Endothelial cell of umbilical vein (primary cell): Measurements from ENCODE around the gene ADAP1.

ENCODE experiments used
- CTCF ChIP-seq, 2 donors: IDR thresholded peaks; 1 replicate in 1 of 2; 2 replicates in 1 of 2; pipeline ENCODE4 v1.5.1; 2011; ENCODE audit warnings: low read length in 2 of 2, mild to moderate bottlenecking in 2 of 2, moderate library complexity in 2 of 2, control low read depth in 1 of 2, inconsistent platforms in 1 of 2, low read depth in 1 of 2; ENCODE audit not compliant: insufficient read depth in 1 of 2; ENCODE audit errors: extremely low read depth in 1 of 2
- EZH2 ChIP-seq: IDR thresholded peaks from 2 replicates; pipeline ENCODE4 v1.6.1; 2012; ENCODE audit warnings: borderline replicate concordance, low read depth, mild to moderate bottlenecking, moderate library complexity, low read length, inconsistent platforms; ENCODE audit not compliant: severe bottlenecking
- FOS ChIP-seq: IDR thresholded peaks from 2 replicates; pipeline ENCODE4 v1.6.1; 2011; ENCODE audit warnings: mild to moderate bottlenecking, low read length, moderate library complexity, borderline replicate concordance; ENCODE audit not compliant: insufficient read depth
- GATA2 ChIP-seq: IDR thresholded peaks from 2 replicates; pipeline ENCODE4 v1.7.0; 2011; ENCODE audit warnings: low read depth, mild to moderate bottlenecking, moderate library complexity, mixed read lengths, low read length; ENCODE audit not compliant: insufficient read length, insufficient read depth
- JUN ChIP-seq: IDR thresholded peaks from 2 replicates; pipeline ENCODE4 v1.6.1; 2011; ENCODE audit warnings: borderline replicate concordance, low read depth; ENCODE audit not compliant: insufficient read length, insufficient read depth
- MAX ChIP-seq: IDR thresholded peaks from 2 replicates; pipeline ENCODE4 v1.6.1; 2011; ENCODE audit not compliant: insufficient read depth, insufficient read length
- MYC ChIP-seq: IDR thresholded peaks from one replicate; pipeline ENCODE4 v1.6.1; 2011; ENCODE audit warnings: mild to moderate bottlenecking, low read depth, low read length
- POLR2A ChIP-seq: IDR thresholded peaks from 2 replicates; pipeline ENCODE4 v1.6.1; 2012; ENCODE audit warnings: low read depth, mild to moderate bottlenecking, control low read depth, low read length
- POLR2AphosphoS5 ChIP-seq: IDR thresholded peaks from 2 replicates; pipeline ENCODE4 v1.6.1; 2012; ENCODE audit warnings: low read depth, mild to moderate bottlenecking, control low read depth, low read length, moderate library complexity; ENCODE audit not compliant: insufficient read depth

DNA sequence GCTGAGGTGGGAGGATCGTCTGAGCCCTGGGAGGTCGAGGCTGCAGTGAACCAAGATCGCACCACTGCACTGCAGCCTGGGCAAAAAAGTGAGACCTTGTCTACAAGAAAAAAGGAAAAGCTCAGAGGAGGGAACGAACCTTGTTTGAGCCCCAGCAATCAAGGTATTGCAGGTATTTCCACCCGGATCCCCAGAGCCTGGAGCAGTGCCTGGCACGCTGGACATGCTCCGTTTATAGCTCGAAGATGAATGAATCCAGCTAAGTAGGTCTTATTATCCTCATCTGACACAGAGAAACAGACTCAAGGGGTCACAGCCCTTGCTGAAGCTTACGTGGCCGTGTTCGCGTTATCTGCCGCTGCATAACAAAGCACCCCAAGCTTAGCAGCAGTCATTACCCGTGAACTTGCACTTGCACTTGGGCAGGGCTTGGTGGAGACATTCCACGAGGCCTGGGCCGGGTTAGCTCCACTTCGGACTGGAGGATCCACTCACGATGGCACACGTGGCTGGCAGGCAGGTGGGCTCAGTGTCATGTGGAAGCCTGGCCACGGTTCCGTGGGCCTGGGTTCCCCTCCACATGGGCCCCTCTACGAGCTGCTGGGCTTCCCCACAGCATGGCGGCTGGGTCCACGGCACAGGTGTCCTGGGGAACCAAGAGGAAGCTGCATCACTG, 24.1 kb upstream of the ADAP1 start:
- TF ChIP-seq POLR2AphosphoS5 = no peak
- no peak for TF ChIP-seq EZH2
- no peak for TF ChIP-seq CTCF (IDR thresholded peaks at IDR 0.05; ENCODE audit: extremely low read depth in 1 of 2, insufficient read depth in 1 of 2, low read depth in 1 of 2, low read length in 2 of 2)
- TF ChIP-seq MAX = no peak
- TF ChIP-seq JUN = no peak
- no peak for TF ChIP-seq POLR2A
- no peak for TF ChIP-seq FOS
- no peak for TF ChIP-seq GATA2
- TF ChIP-seq MYC = no peak
